ENCODE measurements around the gene NUP35.

- TF ChIP-seq EZH2 (IDR thresholded peaks at IDR 0.05; ENCODE audit: insufficient read depth, poor library complexity, severe bottlenecking) = no peak
- TF ChIP-seq EZH2phosphoT487 (IDR thresholded peaks at IDR 0.05; ENCODE audit: insufficient read depth, low read depth) = no peak
These were observed 68.1 kb downstream of the NUP35 start for GRCh38 chr2:183192343-183192742.

Measured in GM23248 (cell line).